Measurements from ENCODE around the gene MSANTD7. TPM values are rescaled to one million over a fixed set of nuclear protein-coding genes. Genes with fewer than 3 reads are reported as not detected.
"Not testable (repeated sequence)": the region's sequence is repeated elsewhere in the genome, so short reads cannot be mapped to it uniquely, and the experiment has no call there.

MSANTD7 gene
- total RNA-seq, 1 donor from 2014 or later = 13.7 TPM

DNA sequence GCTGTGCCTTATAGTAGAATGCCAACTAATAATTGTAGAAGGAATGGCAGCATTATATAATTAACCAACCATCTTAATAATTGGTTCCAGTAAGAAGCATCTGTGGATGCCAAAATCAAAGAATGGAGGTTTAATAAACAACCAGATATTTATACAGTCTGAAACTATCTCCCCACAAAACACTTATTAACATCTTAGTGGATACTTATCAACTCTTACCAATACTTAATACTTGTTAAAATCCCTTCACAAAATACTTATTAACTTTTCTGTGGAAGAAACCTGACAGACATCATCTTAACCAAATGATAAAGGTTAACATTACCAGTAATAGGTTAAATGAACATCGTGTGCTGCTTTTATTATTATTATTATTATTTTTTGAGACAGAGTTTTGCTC lies 34.3 kb upstream of the MSANTD7 start:
- TF ChIP-seq CTCF (IDR thresholded peaks at IDR 0.05; ENCODE audit: partially characterized antibody, unreplicated experiment) = no peak
- no peak overlapping the region for H3K4me3 Mint-ChIP-seq (ENCODE audit: unreplicated experiment)
- no peaks in the 10 kb centered on the region for H3K36me3 Mint-ChIP-seq (ENCODE audit: unreplicated experiment)
- H3K9me3 Mint-ChIP-seq (ENCODE audit: unreplicated experiment) = no peaks in the 10 kb centered on the region
- H3K4me1 Mint-ChIP-seq (ENCODE audit: low read depth, unreplicated experiment) = no peaks in the 10 kb centered on the region
- peaks cover 3% of the 10 kb centered on the region for H3K27me3 Mint-ChIP-seq (ENCODE audit: unreplicated experiment)
- no peak for DNase-seq
- H3K27ac Mint-ChIP-seq (ENCODE audit: unreplicated experiment) = no peak overlapping the region

GRCh38 chr10:14806318-14806717 lies 31.8 kb upstream of the MSANTD7 start:
- H3K4me3 Mint-ChIP-seq (ENCODE audit: unreplicated experiment) = no peak overlapping the region

GRCh38 chr10:14810969-14811953 lies 26.8 kb upstream of the MSANTD7 start:
- H3K27ac Mint-ChIP-seq (ENCODE audit: unreplicated experiment) = no peak overlapping the region
- H3K4me3 Mint-ChIP-seq (ENCODE audit: unreplicated experiment) = no peak overlapping the region
- no peaks in the 10 kb centered on the region for H3K9me3 Mint-ChIP-seq (ENCODE audit: unreplicated experiment)
- TF ChIP-seq CTCF (IDR thresholded peaks at IDR 0.05; ENCODE audit: partially characterized antibody, unreplicated experiment) = no peak
- no peaks in the 10 kb centered on the region for H3K36me3 Mint-ChIP-seq (ENCODE audit: unreplicated experiment)
- no peaks in the 10 kb centered on the region for H3K4me1 Mint-ChIP-seq (ENCODE audit: low read depth, unreplicated experiment)
- no peak for DNase-seq
- H3K27me3 Mint-ChIP-seq (ENCODE audit: unreplicated experiment) = peaks cover 2% of the 10 kb centered on the region

More at GRCh38 chr10:14806318-14806717, 31.8 kb upstream of the MSANTD7 start:
- TF ChIP-seq CTCF (IDR thresholded peaks at IDR 0.05; ENCODE audit: partially characterized antibody, unreplicated experiment) = no peak
- no peak for DNase-seq
- Mint-ChIP-seq H3K27ac (ENCODE audit: unreplicated experiment) (no peak overlapping the region), H3K36me3 (ENCODE audit: unreplicated experiment) (no peaks in the 10 kb centered on the region), H3K9me3 (ENCODE audit: unreplicated experiment) (no peaks in the 10 kb centered on the region), H3K4me1 (ENCODE audit: low read depth, unreplicated experiment) (no peaks in the 10 kb centered on the region), H3K27me3 (ENCODE audit: unreplicated experiment) (no peaks in the 10 kb centered on the region)

DNA sequence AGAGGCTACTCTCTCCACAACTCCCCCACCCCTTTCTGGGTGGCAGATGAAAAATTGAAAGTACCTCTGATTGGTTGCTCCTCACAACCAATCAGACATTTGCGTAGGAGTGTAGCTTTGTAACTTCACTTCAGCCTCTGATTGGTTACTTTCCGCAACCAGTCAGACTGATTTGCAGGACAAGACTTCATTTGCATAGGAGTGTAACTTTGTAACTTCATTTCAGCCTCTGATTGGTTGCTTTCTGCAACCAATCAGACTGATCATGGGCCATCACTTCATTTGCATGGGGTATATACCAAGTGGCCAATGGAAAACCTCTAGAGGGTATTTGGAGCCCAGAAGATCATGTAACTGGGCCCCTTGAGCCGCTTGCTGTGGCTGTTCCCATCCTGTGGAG lies 25.8 kb upstream of the MSANTD7 start:
- Mint-ChIP-seq H3K36me3 (ENCODE audit: unreplicated experiment) (no peaks in the 10 kb centered on the region), H3K27me3 (ENCODE audit: unreplicated experiment) (peaks cover 4% of the 10 kb centered on the region), H3K4me1 (ENCODE audit: low read depth, unreplicated experiment) (no peaks in the 10 kb centered on the region), H3K27ac (ENCODE audit: unreplicated experiment) (no peak overlapping the region), H3K9me3 (ENCODE audit: unreplicated experiment) (no peaks in the 10 kb centered on the region), H3K4me3 (ENCODE audit: unreplicated experiment) (no peak overlapping the region)
- TF ChIP-seq CTCF (IDR thresholded peaks at IDR 0.05; ENCODE audit: partially characterized antibody, unreplicated experiment) = no peak
- DNase-seq = no peak

DNA sequence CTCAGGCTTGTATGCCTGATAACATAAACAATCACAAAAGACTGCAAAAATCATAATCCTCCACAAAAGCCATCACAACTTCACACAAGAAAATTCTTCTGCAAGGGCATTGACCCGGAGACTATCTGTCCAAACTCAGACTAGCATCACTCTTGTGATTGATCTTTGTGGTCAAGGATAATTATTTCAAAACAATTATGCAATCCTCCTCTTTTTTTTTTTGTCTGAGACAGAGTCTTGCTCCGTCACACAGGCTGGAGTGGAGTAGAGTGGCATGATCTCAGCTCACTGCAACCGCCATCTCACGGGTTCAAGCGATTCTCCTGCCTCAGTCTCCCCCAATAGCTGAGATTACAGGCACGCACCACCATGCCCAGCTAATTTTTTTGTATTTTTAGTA lies 22.4 kb upstream of the MSANTD7 start:
- H3K36me3 Mint-ChIP-seq (ENCODE audit: unreplicated experiment) = no peaks in the 10 kb centered on the region
- no peak overlapping the region for H3K27ac Mint-ChIP-seq (ENCODE audit: unreplicated experiment)
- peaks cover 1% of the 10 kb centered on the region for H3K4me1 Mint-ChIP-seq (ENCODE audit: low read depth, unreplicated experiment)
- TF ChIP-seq CTCF (IDR thresholded peaks at IDR 0.05; ENCODE audit: partially characterized antibody, unreplicated experiment) = no peak
- no peaks in the 10 kb centered on the region for H3K9me3 Mint-ChIP-seq (ENCODE audit: unreplicated experiment)
- H3K27me3 Mint-ChIP-seq (ENCODE audit: unreplicated experiment) = peaks cover 4% of the 10 kb centered on the region
- no peak overlapping the region for H3K4me3 Mint-ChIP-seq (ENCODE audit: unreplicated experiment)
- no peak for DNase-seq

DNA sequence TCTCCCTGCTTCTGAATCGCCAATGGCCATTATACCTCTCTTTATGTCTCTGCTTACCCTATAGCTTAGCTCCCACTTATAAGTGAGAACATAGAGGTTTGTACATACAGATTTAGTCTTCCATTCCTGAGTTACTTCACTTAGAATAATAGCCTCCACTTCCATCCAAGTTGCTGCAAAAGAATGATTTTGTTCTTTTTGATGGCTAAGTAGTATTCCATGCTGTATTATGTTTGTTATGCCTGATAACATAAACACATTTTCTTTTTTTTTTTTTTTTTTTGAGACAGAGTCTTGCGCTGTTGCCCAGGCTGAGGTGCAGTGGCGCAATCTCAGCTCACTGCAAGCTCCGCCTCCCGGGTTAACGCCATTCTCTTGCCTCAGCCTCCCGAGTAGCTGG lies 21.4 kb upstream of the MSANTD7 start:
- not testable (repeated sequence) for H3K27me3 Mint-ChIP-seq (ENCODE audit: unreplicated experiment); H3K36me3 Mint-ChIP-seq (ENCODE audit: unreplicated experiment); H3K27ac Mint-ChIP-seq (ENCODE audit: unreplicated experiment); DNase-seq; H3K4me1 Mint-ChIP-seq (ENCODE audit: low read depth, unreplicated experiment); H3K9me3 Mint-ChIP-seq (ENCODE audit: unreplicated experiment); H3K4me3 Mint-ChIP-seq (ENCODE audit: unreplicated experiment)

Data from glutamatergic neuron (in vitro differentiated cells).